CD4-positive, alpha-beta T cell treated with Interleukin-10 for 1 hour (primary cell): ENCODE data around the gene RNF25.

ENCODE experiments used
- DNase-seq: peaks from one replicate; pipeline ENCODE4 v3.0.0-alpha.2; 2020

The RNF25 gene

DNA sequence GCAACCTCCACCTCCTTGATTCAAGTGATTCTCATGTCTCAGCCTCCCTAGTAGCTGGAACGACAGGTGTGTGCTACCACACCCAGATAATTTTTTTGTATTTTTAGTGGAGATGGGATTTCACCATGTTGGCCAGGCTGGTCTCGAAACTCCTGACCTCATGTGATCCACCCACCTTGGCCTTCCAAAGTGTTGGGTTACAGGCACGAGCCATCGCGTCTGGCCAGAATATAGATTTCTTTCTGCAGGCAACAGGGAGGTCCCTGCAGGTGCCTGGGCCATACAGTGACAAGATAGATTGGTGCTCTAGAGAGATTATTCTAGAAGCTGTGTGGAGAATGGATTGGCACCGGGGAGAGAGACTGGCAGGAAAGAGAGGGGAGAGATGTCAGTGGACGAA, 50.8 kb downstream of the RNF25 start:
- no peak for DNase-seq

DNA sequence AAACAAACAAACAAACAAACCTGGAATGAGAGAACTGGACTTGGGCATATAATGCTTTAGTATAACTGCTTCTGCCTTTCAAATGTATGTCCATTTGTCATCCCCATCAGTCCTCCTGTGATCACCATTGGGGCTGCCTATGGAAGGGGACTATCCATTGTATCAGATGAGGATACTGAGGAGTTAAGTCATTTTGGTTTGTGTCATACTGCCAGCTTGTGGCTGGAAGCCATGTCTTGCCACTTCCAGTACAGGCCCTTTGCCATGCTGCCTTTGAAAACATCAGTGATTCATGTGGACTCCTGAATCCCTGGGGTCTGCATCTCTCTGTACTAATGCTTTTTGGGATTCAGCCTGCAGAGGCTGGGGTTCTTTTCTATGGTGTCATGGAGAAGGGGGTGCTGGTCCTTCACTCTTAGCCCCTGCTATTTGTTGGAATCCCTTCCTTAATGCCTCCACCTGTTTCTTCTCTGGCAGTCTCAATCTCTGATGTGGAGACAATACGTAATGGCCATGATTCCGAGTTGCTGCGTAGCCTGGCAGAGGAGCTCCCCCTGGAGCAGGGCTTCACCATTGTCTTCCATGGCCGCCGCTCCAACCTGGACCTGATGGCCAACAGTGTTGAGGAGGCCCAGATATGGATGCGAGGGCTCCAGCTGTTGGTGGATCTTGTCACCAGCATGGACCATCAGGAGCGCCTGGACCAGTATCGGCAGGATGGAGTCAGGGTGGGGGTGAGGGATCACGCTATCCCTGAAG, 53.5 kb downstream of the RNF25 start:
- no peak for DNase-seq

DNA sequence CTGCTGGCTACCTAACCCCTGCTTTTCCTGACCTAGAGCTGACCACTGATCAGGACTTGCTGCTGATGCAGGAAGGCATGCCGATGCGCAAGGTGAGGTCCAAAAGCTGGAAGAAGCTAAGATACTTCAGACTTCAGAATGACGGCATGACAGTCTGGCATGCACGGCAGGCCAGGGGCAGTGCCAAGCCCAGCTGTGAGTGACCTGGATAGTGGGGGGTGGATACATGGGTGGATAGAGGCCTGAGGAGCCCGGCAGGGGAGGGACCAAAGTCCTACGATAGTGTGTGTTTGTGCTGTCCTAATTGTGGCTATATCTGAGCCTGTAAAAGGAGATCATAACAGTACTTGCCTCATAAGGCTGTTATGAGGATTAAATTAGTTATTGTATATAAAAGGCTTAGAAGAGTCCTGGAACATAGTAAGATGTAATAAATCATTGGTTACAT, 55.9 kb downstream of the RNF25 start:
- DNase-seq: no peak
